NCI-H128 (cell line): Measurements from ENCODE around the gene NFAT5.
"Not testable (repeated sequence)": the region's sequence is repeated elsewhere in the genome, so short reads cannot be mapped to it uniquely, and the experiment has no call there.

Source experiments
- DNase-seq: peaks from one replicate; lab custom pipeline; 2025; ENCODE audit not compliant: unreplicated experiment; lab: John Stamatoyannopoulos, UW

NFAT5 gene

GRCh38 chr16:69729030-69729429 is 163.3 kb downstream of the NFAT5 start:
- not testable (repeated sequence) for DNase-seq

- DNase-seq = not testable (repeated sequence)
Measured at GRCh38 chr16:69731280-69731679, 165.5 kb downstream of the NFAT5 start.

- no peak for DNase-seq
Measured at GRCh38 chr16:69732101-69732500, 166.3 kb downstream of the NFAT5 start.

DNA sequence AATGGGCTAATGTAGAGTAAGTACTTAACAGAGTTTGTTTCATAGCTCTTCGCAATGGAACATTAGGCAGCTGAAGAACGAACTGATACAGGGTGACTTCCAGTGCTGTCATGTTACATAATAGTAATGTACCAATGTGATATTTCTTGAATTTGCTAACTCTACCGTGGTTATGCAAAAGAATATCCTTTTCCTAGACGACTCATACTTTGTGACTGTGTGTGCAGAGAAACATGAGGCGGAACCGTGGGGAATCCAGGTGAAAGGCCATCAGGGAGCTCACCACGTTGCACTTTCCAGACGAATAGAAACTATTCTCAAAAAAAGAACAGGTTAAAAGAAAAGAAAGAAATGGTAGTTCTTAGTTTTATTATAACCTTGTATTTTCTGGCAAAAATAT is 175.8 kb downstream of the NFAT5 start:
- no peak for DNase-seq

DNA sequence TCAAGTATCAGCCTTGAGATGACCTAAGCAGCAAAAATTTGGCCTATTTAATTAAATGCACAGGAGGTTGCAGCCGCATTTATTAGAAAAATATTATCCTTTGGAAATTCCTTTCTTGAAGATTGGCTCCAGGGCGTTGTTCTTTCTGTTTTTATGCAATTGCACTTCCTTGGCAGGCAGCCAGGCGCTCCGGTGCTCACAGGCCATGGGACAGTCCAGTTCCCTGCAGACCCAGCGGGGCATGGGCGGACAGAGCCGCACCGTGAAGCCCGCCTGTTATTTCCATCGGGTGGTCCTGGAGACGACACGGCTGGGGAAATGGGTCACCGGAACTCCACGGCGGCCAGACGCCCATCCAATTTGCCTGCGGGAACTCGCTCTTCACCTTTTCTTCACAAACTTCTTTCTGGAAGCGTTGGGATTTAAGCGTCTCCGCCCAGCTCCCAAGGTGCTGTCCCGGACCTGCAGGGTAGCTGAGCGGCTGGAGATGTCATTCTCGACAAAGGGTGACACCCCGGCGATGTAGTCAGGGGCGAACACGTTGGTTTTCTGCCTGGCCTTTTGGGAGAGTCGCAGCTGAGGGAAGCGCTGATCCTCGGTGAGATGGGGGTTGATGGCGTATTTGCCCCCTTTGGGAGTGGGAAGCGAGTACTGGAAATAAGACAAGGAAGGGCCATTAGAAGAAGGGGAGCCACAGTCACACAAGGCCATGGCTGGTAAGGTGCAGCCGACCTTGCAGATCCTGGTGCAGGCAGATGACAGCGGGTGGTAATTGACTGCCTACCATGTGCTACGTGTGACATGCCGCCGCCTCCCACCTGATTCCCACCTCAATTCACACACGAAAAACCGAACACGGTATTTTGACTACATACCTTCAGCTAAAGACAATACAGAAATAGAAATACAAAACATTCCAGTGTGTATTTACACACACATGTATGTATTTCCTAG is 176.5 kb downstream of the NFAT5 start:
- DNase-seq = no peak

DNA sequence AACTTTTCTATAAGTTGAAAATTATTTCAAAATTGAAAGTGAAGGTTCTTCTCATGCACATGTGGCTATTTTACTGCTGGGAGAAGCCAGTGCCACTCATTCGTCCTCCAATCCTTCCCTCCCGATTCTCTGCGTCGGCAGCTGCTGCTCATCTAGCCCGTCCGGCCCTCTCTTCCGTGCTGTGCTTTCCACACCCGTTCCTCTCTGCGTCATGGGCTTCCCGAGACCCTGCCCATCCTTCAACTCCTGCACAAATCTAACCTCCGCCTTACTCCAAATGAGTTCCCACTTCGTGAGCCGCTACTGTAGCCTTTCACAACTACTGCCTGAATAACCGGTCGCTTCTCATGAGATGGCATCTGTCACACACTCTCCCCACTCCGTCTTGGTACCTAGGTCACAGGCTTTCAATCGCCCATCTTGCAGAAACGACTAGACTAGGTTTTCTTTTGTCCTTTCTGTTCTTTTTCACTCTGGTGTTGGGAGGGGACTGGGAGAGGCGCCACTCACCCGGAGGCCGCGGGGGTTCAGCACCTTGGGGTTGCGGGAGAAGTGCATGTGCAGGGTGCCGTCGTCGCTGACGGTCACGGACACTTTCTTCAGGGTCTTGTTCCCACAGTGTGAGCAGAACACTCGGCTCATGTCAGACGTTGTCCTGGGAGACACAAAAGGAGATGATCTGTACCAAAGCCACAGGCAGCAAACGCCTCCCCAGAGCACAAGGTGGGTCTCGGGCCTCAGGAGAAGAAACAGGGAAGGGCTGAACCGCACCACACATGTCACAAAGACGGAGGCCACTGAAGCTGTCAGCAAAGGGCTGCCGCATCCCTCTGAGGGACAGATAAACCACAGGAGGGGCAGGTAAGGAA is 178.8 kb downstream of the NFAT5 start:
- no peak for DNase-seq

- DNase-seq = no peak
Measured at GRCh38 chr16:69745232-69745612, 179.5 kb downstream of the NFAT5 start.

GRCh38 chr16:69745959-69746358 is 180.2 kb downstream of the NFAT5 start:
- DNase-seq = no peak

DNA sequence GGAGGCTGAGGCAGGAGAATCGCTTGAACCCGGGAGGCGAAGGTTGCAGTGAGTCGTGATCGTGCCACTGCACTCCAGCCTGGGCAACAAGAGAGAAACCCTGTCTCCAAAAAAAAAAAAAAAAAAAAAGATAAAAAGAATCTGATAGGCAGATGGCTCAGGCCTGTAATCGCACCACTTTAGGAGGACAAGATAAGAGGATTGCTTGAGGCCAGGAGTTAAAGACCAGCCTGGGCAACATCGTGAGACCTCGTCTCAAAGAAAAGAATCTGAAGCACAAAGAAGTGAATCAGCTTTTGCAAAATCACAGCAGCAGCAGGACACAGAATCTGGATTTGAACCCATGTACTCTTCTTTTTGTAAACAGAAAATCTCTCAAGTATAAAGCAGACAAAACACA is 181.3 kb downstream of the NFAT5 start:
- DNase-seq = no peak

- DNase-seq = no peak
Measured at GRCh38 chr16:69748694-69749345, 183.1 kb downstream of the NFAT5 start.

GRCh38 chr16:69754143-69754468 is 188.3 kb downstream of the NFAT5 start:
- DNase-seq = no peak
